ENCODE measurements around the gene DLX6.
"Not testable (repeated sequence)": the region's sequence is repeated elsewhere in the genome, so short reads cannot be mapped to it uniquely, and the experiment has no call there.

Gene DLX6

DNA sequence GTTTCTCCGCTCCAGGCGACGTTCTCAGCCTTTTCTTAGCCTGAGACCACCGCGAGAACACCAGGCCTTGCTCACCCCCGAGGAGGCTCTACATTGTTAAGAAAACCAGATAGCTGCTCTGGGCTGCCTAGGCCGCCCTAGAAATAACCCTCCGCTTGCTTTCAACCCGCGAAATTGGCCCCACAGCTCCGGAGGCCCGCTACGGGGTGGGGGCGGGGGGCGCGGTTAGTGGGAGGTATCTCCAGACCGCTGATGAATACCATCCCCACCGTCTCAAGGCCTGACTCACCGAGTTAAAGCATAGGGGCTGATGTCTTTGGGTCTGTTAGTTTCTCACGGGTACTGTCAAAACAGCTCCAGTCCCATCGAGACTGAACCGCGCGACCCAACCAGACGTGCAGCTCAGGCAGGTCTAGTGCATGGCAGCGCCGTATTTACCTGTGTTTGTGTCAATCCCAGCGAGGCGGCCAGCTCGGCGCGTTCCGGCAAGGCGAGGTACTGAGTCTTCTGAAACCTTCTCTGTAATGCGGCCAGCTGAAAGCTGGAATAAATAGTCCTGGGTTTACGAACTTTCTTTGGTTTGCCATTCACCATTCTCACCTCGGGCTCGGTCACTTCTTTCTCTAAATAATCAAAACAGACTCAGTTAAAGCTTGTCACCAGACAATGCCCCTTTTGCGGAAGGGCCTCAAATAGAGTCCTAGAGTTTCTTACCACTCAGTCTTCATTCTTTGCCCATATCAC lies 16.6 kb downstream of the DLX6 start:
- DNase-seq (ENCODE audit: extremely low read depth in 1 of 2, low read depth in 1 of 2), result no peak

DNA sequence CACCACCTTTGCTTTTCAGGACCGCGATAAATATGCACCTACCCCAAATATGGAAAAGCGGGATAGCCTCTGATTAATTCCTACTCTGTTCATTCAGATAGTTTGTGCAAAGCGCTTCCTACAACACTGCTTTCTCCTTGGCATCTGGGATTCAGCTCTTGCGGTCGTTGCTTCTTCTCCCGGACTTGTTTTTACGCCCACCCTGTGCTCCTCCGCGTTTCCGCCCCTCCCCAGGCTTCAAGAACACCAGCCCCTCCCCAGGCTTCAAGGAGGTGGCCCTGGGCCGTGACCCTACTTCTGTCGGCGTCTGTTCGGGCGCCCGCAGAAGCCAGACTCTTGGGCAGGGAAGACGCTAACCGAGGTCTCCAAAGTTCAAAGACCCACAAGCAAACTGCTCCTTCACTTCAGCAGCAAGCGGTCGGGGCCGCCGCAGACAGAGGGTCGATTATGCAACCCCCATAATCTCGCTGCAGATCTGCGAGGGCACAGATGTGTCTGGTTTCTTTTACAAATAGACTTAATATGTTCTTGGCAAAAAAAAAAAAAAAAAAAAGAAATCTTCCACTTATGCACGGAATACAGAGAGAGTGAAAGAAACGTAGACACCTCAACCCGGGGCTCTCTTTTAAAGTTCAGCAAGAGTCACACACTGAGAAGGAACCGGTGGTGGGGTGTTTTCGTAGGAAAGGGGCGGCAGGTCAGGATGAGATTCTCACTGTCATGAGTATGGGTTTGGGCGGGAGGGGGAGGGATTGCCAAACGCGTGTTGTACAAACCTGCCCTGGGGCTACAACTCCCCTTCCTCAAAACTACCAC lies 17.3 kb downstream of the DLX6 start:
- no peak for DNase-seq (ENCODE audit: extremely low read depth in 1 of 2, low read depth in 1 of 2)

DNA sequence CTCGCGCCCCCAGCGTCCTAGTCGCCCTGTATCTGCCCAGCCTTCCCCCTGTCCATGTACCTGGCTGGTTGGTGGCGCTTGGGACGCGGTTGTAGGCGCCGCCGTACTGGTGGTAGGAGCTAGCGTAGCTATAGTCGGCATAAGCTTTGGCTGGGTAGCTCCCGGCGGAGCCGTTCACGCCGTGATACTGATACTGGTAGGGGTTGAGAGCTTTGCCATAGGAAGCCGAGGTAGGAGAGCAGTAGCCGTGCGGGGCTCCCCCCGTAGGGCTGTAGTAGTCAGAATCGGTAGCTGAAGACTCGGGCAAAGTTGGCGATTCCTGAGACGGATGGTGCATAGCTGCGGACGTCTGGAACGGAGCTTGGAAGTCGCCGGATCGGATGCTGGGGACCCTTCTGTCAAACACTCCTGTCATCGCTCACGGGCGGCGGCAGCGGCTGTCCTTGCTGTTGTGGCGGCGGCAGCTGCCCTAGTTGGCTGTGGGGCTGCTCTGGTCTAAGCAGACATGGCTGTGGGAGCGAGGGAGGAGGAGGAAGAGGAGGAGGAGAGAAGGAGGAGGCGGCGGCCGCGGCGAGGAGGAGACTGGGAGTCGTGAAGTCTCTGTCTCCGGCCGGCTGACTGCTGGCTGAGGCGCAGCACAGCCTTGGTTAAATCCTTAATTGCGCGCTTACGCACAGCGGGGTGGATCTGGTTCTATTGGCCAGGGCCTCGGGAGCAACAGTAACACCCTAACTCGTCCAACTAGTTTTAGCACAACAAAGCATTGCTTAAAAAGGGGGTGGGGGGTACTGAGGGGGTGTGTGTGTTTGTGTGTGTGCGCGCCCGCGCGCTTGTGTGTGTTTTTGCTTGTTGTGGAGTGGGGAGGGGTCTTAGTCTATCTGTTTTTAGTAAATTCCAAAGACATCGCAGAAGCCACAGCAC lies 19.1 kb downstream of the DLX6 start, which contains the start of gene DLX5:
DLX5 (minus strand) TSS at position 623 of the 921 bp plus-strand sequence; CDS start at position 415, 208 bp downstream.
- no peak for DNase-seq (ENCODE audit: extremely low read depth in 1 of 2, low read depth in 1 of 2)

DNA sequence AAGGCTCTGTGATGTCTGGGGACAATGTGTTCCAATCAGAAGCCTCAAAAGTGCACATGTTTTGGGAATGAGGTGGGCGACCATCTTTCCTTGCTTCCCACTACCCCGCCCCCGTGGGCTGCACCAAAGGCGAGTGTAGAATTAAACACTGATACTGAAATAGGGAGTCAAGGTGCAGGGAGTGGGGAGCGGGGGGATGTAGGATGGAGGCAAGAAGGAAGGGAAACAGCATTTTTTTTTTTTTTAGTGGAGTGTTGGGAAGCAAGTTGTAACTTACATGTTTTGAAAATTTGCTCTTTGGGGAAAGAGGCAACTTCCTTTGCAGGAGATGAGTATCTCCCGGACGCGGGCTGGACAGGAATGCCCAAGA lies 19.8 kb downstream of the DLX6 start:
- DNase-seq (ENCODE audit: extremely low read depth in 1 of 2, low read depth in 1 of 2), result no peak

DNA sequence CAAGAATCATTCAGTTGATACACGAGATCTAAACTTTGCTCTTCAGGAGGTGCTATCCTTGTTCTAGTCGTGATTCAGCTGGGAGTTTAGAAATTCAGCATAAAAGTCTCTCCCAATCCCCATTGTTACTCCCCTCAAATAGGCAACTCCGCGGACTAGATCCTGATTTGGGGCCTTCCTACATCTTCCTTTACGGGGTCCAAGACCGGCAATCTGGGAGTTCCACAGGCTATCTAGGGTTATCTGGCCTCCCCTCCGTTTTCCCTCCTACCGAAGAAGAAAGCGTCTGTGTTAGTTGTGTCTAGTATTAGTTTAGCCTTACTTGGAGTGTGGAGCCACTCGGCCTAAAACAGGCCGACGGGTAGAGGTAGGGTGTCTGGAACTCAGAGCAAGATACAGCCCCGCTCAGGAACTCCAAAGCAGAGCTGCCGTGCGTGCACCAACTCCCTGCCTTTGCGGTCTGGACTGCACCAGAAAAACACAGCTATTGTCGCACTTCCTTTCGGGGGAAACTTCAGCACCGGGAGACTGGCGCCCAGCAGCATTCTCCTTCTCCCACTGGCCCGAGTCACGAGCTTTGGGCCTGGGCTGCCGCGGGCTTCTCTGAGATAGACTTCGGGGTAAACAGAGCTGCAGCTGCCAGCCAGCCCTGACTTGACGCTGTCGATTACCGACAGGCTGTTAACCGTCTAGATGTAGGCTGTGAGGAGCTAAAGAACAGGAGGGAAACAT lies 20.8 kb downstream of the DLX6 start:
- DNase-seq (ENCODE audit: extremely low read depth in 1 of 2, low read depth in 1 of 2), result no peak

DNA sequence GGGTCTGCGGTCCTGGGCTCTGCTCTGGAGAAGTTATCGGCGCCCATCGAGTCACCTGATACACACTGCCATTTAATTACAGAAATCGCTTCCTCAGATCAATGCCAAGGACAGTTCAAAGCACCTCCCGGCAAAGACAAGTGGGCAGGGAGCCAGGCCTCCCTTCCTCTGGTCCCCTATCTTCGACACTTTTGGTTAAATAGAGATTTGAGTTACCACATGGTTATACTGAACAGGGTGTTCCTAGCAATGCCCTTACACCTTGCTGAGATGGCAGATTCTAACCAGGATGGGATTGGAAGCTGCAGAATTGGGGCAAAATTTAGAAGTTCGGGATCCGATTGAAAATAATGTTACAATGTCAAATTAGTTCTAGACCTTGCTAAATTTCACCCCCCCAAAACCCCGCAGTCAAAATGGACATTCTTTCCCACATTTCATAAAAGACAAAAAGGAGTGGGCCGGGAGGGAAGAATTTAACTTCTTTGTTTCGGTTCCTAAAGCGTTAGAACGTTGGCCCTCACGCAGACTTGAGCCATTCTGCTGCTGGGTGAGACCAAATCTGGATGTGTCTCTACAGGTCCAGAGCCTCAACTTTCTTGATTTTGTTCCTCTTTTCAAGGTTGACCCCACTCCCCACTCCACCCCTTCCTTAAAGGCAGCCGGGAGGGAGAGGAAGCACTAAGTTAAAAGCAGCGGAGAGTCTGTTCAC lies 21.5 kb downstream of the DLX6 start:
- no peak for DNase-seq (ENCODE audit: extremely low read depth in 1 of 2, low read depth in 1 of 2)

DNA sequence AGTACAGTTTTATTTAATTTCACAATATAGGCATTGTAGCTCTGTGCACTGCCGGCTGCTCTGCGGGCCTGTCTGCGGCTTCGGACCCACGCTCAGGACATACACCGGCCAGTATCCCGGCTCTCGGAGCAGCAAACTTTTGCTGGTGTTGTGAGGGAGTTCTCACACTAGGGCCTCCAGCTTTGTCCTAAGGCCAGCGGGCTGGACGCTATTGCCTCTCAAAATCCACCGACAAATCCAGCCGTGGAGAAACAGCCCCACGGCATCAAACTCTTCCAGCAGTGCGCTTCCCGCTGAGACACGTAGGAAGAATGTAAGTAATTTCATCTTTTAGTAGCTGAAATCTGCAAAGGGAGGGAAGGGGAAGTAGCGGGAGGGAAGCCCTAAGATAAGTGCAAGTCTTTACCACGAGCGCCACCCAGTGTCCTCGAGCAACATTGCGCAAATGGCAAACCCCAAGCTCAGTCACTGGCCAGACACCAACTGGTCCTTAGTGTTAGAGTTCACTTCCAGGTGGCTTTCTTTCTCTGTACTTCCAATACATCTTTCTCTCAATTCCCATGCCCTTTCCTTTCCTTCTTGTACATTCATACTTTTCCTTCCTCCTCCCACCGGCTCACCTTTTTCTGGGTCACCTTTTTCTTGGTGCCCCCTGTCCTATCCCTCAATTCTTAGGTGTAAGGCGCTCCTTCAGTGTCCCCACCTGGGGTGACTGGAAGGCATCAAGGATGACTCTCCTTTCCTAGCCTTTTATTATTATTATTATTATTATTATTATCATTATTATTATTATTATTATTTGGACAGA lies 22.3 kb downstream of the DLX6 start:
- DNase-seq (ENCODE audit: extremely low read depth in 1 of 2, low read depth in 1 of 2), result peak; percentile 27 to 44

DNA sequence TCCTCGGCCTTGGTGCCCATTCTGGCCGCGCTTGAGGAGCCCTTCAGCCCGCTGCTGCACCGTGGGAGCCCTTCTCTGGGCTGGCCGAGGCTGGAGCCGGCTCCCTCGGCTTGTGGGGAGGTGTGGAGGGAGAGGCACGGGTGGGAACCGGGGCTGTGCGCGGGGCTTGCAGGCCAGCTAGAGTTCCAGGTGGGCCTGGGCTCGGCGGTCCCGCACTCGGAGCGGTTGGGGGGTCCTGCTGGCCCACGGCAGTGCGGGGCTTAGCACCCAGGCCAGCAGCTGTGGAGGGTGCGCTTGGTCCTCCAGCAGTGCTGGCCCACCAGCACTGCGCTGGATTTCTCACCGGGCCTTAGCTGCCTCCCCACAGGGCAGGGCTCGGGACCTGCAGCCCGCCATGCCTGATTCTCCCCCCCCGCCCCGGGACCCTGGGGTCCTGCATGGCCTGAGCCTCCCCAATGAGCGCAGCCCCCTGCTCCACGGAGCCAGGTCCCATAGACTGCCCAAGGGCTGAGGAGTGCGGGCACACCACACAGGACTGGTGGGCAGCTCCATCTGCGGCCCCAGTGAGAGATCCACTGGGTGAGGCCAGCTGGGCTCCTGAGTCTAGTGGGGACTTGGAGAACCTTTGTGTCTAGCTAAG lies 29.0 kb downstream of the DLX6 start:
- DNase-seq (ENCODE audit: extremely low read depth in 1 of 2, low read depth in 1 of 2), result not testable (repeated sequence)

DNA sequence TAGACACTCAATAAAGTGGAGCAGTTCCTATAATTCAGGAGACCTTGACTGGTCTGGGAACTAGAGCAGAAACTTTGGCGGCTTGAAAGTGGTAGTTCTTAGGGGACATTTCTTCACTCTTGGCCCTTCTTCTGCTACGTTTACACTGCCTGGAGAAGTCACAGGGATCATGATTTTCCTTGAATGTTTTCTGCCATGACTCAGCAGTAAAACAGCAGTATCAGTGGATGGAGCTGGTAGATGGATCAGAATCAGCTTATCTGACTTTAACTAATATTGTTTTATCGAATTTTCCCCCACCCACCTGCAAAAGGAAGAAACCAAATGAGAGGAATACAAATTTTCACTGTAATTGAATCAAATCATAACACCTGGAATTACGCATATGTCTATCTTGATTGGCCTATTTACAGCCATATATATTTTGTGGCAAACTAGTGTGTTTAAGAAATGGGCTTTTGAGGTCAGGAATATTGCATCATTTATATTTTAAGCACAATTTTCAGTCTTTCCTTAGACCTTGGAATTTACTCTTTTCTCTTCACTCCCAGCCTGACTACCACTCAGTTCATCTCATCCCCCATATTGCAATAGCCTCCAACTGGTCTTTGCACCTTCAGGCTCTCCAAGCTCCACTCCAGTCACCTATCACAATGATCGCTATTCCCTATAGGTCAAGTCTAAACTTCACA lies 34.2 kb downstream of the DLX6 start:
- no peak for DNase-seq (ENCODE audit: extremely low read depth in 1 of 2, low read depth in 1 of 2)

DNA sequence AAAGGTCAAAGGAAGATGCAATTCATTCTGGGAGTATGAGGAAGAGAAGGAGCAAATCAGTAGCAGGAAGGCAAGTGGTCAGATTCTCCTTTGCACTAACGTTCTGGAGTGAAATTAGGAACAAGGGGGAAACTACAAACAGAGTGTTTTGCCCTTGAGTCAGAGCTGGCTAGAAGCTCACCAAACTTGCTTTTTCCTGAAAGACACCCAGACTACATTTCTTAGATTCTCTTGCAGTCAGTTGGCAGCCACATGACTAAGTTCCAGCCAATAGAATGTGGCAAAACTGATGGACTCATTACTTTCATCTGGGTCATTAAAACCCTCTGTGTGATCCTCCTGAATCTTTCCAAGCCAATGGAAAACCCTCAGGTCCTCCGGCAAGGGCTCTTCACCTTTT lies 37.9 kb downstream of the DLX6 start:
- DNase-seq (ENCODE audit: extremely low read depth in 1 of 2, low read depth in 1 of 2), result no peak
